B cell (primary cell): ENCODE measurements around the gene HDAC5. TPM values are rescaled to one million over a fixed set of nuclear protein-coding genes. Genes with fewer than 3 reads are reported as not detected.
A peak's percentile ranks its signal among the peaks of the same experiment; 100 is the strongest.

Source experiments
- ATAC-seq: fragments of 200-7000 bp; cut with Tn5 transposase; one replicate; pipeline ENCODE4 v1.10.0; 2021; ENCODE audit warnings: low read depth, mild to moderate bottlenecking, moderate number of reproducible peaks, moderate library complexity
- CTCF ChIA-PET: fragments of 350-600 bp; sonication (Branson Sonifier 250); formaldehyde crosslinking; loops from one replicate; lab custom pipeline; 2021; ENCODE audit warnings: antibody characterized with exemption, inconsistent platforms; lab: Charles Lee
- POLR2A ChIA-PET: fragments of 350-600 bp; sonication (Branson Sonifier 250); formaldehyde crosslinking; loops from one replicate; lab custom pipeline; 2021; ENCODE audit warnings: antibody characterized with exemption; lab: Charles Lee
- DNase-seq: peaks from one replicate; pipeline ENCODE4 v3.0.0; 2013
- H2AFZ ChIP-seq: 2 replicates; pipeline ENCODE4 v1.6.1; 2012; ENCODE audit warnings: mild to moderate bottlenecking, low read depth, low read length; ENCODE audit not compliant: insufficient read depth, poor library complexity, severe bottlenecking
- H3K27ac ChIP-seq, 2 donors: 1 replicate in 1 of 2; 2 replicates in 1 of 2; pipeline ENCODE4 v1.5.1; 2012 to 2013; ENCODE audit warnings: low read length in 2 of 2, mild to moderate bottlenecking in 2 of 2, moderate library complexity in 1 of 2
- H3K27me3 ChIP-seq, 4 experiments: fragments of 200-600 bp in 1 of 4; sonication (generic) in 1 of 4; replicated peaks in 1 of 4; 1 replicate in 2 of 4; 2 replicates in 2 of 4; pipeline versions ENCODE4 v1.6.1 to v1.7.0; 2013 to 2016; ENCODE audit warnings: low read length in 3 of 4, mild to moderate bottlenecking in 2 of 4, mixed read lengths in 1 of 4, moderate library complexity in 1 of 4; ENCODE audit not compliant: insufficient read depth in 4 of 4, control insufficient read depth in 3 of 4; ENCODE audit errors: control extremely low read depth in 1 of 4
- H3K36me3 ChIP-seq, 2 experiments: replicated peaks in 1 of 2; 1 replicate in 1 of 2; 2 replicates in 1 of 2; pipeline versions ENCODE4 v1.6.1 to v1.7.1; 2013; ENCODE audit warnings: low read length in 1 of 2; ENCODE audit not compliant: insufficient read depth in 2 of 2, control insufficient read depth in 1 of 2; ENCODE audit errors: control extremely low read depth in 1 of 2, extremely low read depth in 1 of 2
- H3K4me1 ChIP-seq, 2 donors: fragments of 200-600 bp in 1 of 2; sonication (generic) in 1 of 2; 1 replicate in 1 of 2; 2 replicates in 1 of 2; pipeline versions ENCODE4 v1.5.1 to v1.6.1; 2013 to 2017; ENCODE audit warnings: low read length in 2 of 2; ENCODE audit not compliant: control insufficient read depth in 2 of 2, insufficient read depth in 2 of 2
- H3K4me2 ChIP-seq: replicated peaks from 2 replicates; pipeline ENCODE3; 2012; ENCODE audit warnings: mild to moderate bottlenecking, low read depth, low read length; ENCODE audit not compliant: poor library complexity, severe bottlenecking
- H3K4me3 ChIP-seq, 5 experiments: fragments of 200-600 bp in 1 of 5; sonication (generic) in 1 of 5; 1 replicate in 3 of 5; 2 replicates in 2 of 5; pipeline versions ENCODE4 v1.5.1 to v1.7.0; 2011 to 2016; ENCODE audit warnings: low read length in 4 of 5, mild to moderate bottlenecking in 4 of 5, low read depth in 2 of 5, control low read depth in 1 of 5, moderate library complexity in 1 of 5; ENCODE audit not compliant: insufficient read depth in 1 of 5; ENCODE audit errors: control extremely low read depth in 1 of 5, extremely low read depth in 1 of 5
- H3K79me2 ChIP-seq: fragments of 200-600 bp; sonication (generic); one replicate; pipeline ENCODE4 v1.6.0; 2016; ENCODE audit warnings: low read length; ENCODE audit not compliant: control insufficient read depth, insufficient read depth
- H3K9ac ChIP-seq: fragments of 200-600 bp; sonication (generic); 2 replicates; pipeline ENCODE4 v1.6.1; 2017; ENCODE audit warnings: mild to moderate bottlenecking, low read length, moderate library complexity
- H3K9me3 ChIP-seq, 3 donors: one replicate each; pipeline versions ENCODE4 v1.6.1 to v1.7.1; 2013; ENCODE audit warnings: low read length in 2 of 3; ENCODE audit not compliant: control insufficient read depth in 2 of 3, insufficient read depth in 1 of 3; ENCODE audit errors: control extremely low read depth in 1 of 3
- H4K20me1 ChIP-seq: 2 replicates; pipeline ENCODE4 v1.6.0; 2012; ENCODE audit warnings: mild to moderate bottlenecking, low read length; ENCODE audit not compliant: insufficient read depth, control insufficient read depth, poor library complexity, severe bottlenecking
- H3K27ac Mint-ChIP-seq: one replicate; pipeline ENCODE4 v1.8.0; 2021; ENCODE audit warnings: mixed read lengths
- H3K27me3 Mint-ChIP-seq: one replicate; pipeline ENCODE4 v1.8.0; 2021; ENCODE audit warnings: mixed read lengths
- H3K4me1 Mint-ChIP-seq: one replicate; pipeline ENCODE4 v1.8.0; 2021; ENCODE audit warnings: mixed read lengths
- H3K4me3 Mint-ChIP-seq: one replicate; pipeline ENCODE4 v1.8.0; 2021; ENCODE audit warnings: mixed read lengths
- H3K9me3 Mint-ChIP-seq: one replicate; pipeline ENCODE4 v1.8.0; 2022; ENCODE audit warnings: mixed read lengths; ENCODE audit not compliant: insufficient read depth
- CTCF ChIP-seq: fragments of 200-600 bp; IDR thresholded peaks from one replicate; pipeline ENCODE4 v1.8.0; 2022; ENCODE audit warnings: antibody characterized with exemption, mild to moderate bottlenecking
- EZH2 ChIP-seq: IDR thresholded peaks from 2 replicates; pipeline ENCODE4 v1.6.1; 2012; ENCODE audit warnings: borderline replicate concordance, low read depth, mild to moderate bottlenecking, moderate library complexity, low read length; ENCODE audit not compliant: insufficient read depth, poor library complexity, severe bottlenecking
- WGBS: methylation state at CpG from one replicate; pipeline ENCODE4 v1.1.5; 2013; ENCODE audit warnings: missing lambda C conversion rate; ENCODE audit not compliant: insufficient coverage; 5-methylcytosine and 5-hydroxymethylcytosine counted together
- intact Hi-C: fragments of 100-400 bp; cut with micrococcal nuclease; formaldehyde crosslinking; loops from one replicate; pipeline ENCODE4 v1.10.0; 2022
- polyA plus RNA-seq: library from polyadenylated mRNA; depleted of rRNA; stranded (reverse); fragments of >200 nt; gene quantifications from 2 replicates; pipeline ENCODE4 v1.2.3, GENCODE V29; 2012
- total RNA-seq, 2 donors: library from RNA; stranded (reverse); fragments of 120-200 nt in 1 of 2; gene quantifications; 1 replicate in 1 of 2; 2 replicates in 1 of 2; pipeline versions ENCODE4 v1.2.3 to v1.2.4, GENCODE V29; 2013 to 2022

Gene HDAC5
- total and polyA plus RNA-seq, 2 donors (not counting 1 experiment from before 2014, with no cell fraction given): 99.8 to 104 TPM

GRCh38 chr17:44066204-44066930 lies 57.1 kb downstream of the HDAC5 start, which contains the start of gene LSM12:
LSM12 (minus strand) TSS chr17:44066671; CDS start chr17:44066587, 84 bp downstream.
- H3K4me1 ChIP-seq: peaks cover 19 to 27% of the 10 kb centered on the region in 2 donors
- no peaks in the 10 kb centered on the region for H3K9me3 ChIP-seq
- H3K4me2 ChIP-seq: peak within 1 kb of the TSS; percentile 92
- H3K27ac ChIP-seq: peak within 1 kb of the TSS; percentile 73 to 80
- ATAC-seq (peak; percentile 70), DNase-seq (peak; percentile 96)
- H3K9ac ChIP-seq: peak within 1 kb of the TSS; percentile 80
- WGBS: under 1% methylated on average over 42 of the region's 65 CpGs
- H3K27me3 ChIP-seq: no peaks in the 10 kb centered on the region
- H3K4me3 ChIP-seq: peak within 1 kb of the TSS; percentile 52 to 95 (median 75)
- H4K20me1 ChIP-seq: no peaks in the 10 kb centered on the region
- TF ChIP-seq CTCF (no peak), EZH2 (no peak)
- peak within 1 kb of the TSS; percentile 86 for H3K27ac Mint-ChIP-seq
- peak within 1 kb of the TSS; percentile 75 for H2AFZ ChIP-seq
- peak within 1 kb of the TSS; percentile 89 for H3K4me3 Mint-ChIP-seq
- intact Hi-C loops: loop anchor here (1.0 to 2.0 kb wide), 3 partner anchors 60 to 120 kb away; partner anchors contain the start of genes HROB and TMUB2
- H3K9me3 Mint-ChIP-seq: no peaks in the 10 kb centered on the region
- H3K4me1 Mint-ChIP-seq: peaks cover 44% of the 10 kb centered on the region
- H3K36me3 ChIP-seq: peaks cover 0 to 15% of the 10 kb centered on the region in 2 experiments
- H3K27me3 Mint-ChIP-seq: no peaks in the 10 kb centered on the region
- ChIA-PET POLR2A (interaction anchor here (0.6 to 1.1 kb wide), 3 partner anchors 25 to 488 kb away, joined by 3 to 5 read pairs (median 3); no protein-coding TSS in a partner anchor), CTCF (interaction anchor here (0.6 to 2.5 kb wide), 3 partner anchors 57 to 1451 kb away, joined by 4 to 5 read pairs (median 5); partner anchors contain the start of gene HDAC5)
- H3K79me2 ChIP-seq: peaks cover 69% of the 10 kb centered on the region
